ENCODE data around the gene HCST.
"Not testable (repeated sequence)": the region's sequence is repeated elsewhere in the genome, so short reads cannot be mapped to it uniquely, and the experiment has no call there.

HCST gene

DNA sequence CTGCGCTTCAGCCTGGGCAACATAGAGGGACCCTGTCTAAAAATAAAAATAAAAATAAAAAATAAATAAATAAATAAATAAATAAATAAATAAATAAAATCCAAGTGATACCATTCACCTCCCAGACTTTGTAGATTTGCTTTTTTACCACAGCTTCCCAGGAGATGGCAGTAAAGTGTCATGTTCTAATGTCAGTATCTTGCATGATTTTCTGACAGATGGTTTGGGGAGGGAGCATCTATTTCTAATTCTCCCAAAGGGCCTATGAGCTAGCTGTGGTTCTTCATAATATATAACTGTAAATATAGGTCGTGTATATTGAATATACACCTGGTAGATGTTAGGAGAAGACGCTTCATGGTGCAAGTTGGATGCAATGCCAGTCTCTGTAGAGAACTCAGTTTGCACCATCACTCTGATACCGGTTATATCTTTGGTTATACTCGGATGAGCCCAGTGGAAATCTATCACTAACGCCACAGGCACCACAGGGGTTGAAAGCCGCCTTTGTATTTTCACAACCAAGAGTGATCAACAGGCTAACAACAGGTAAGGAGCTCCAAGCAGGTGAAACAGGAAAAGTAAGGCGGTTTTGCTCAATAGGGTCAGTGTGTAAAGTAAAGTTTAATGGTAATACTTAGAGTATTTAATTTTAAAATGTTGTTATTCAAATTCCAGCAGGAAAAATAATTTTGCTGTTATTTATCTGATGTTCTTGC lies 20.1 kb upstream of the HCST start:
- peak; percentile 93 for DNase-seq

DNA sequence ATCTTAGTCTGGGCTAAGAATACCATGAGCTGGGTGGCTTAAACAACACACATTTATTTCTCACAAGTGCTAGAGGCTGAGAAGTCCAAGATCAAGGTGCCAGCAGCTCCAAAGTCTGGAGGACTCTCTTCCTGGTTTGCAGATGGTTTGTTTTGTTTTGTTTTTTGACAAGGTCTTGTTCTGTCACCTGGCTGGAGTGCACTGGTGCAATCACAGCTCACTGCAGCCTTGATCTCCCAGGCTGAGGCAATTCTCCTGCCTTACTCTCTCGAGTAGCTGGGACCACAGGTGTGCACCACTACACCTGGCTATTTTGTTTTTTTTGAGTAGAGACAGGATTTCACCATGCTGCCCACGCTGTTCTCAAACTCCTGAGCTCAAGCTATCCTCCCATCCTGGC lies 18.4 kb upstream of the HCST start:
- no peak for DNase-seq

DNA sequence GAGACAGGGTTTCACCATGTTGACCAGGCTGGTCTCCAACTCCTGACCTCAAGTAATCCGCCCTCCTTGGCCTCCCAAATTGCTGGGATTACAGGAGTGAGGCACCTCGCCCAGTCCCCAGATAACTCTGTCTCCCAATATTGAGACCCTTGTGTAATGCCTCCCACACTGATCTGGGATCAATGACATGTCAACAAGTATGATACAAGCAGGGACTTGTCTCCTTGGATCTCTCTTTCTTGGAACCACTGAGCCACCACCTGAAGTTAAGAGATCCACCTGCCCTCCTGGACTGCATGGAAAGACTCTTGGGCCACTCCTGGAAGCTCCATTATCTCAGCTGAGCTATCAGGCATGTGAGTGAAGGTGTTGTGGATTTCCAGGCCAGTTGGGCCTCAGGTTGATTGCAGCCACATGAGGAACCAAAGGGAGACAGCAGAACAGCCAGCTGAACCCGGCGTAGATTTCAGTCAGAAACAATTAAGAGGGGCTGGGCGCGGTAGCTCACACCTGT lies 17.0 kb upstream of the HCST start:
- DNase-seq: no peak

DNA sequence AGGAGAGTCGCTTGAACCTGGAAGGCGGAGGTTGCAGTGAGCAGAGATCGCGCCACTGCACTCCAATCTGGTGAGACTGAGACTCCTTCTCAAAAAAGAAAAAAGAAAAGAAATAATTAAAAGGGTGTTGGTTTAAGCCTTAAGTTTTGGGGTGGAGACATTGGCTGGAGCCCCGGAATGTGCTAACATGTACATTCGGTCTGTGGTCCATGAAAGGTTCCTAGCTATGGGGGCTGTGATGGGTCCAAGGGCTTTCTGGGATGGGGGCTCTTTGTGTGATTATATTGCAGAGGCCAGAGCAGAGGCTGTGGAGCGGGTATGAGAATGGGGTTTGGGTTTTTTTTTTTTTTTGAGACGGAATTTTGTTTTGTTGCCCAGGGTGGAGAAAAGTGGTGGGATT lies 16.4 kb upstream of the HCST start:
- no peak for DNase-seq

DNA sequence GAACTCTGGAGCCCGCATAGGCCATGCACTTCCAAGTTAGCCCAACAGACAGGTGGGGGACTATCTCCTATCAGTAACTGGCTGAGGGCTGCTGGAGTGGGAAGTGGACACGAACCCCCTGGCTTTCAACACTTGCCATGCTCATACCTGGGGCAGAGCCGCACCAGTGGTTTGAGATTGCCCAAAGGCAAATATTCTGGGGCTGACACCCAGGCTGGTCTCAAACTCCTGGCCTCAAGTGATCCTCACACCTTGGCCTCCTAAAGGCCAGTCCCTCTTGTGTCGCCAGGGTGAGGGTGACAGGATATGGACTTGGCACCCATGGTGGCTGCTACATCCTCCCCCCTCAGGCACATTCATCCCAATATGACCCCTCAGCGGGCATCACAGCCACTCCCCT lies 15.1 kb upstream of the HCST start:
- no peak for DNase-seq

DNA sequence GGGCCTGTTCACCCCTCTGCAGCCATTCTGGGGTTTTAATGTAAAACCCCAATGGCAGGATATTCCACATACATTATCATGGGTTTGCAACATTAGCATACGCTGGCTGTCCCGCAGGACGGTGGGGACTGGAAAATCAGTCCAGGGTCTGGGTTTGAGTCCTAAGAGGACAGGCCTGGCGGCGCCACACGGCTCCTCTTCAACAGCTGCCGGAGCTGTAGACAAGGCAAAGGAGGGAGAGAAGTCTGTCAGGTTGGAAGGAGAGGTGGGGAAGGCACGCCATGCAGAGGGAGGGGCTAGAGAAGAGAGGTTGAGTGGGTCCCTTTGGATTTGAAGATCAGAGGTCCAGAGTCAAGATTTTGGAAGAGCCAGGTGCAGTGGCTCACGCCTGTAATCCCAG lies 13.9 kb upstream of the HCST start:
- DNase-seq: no peak

DNA sequence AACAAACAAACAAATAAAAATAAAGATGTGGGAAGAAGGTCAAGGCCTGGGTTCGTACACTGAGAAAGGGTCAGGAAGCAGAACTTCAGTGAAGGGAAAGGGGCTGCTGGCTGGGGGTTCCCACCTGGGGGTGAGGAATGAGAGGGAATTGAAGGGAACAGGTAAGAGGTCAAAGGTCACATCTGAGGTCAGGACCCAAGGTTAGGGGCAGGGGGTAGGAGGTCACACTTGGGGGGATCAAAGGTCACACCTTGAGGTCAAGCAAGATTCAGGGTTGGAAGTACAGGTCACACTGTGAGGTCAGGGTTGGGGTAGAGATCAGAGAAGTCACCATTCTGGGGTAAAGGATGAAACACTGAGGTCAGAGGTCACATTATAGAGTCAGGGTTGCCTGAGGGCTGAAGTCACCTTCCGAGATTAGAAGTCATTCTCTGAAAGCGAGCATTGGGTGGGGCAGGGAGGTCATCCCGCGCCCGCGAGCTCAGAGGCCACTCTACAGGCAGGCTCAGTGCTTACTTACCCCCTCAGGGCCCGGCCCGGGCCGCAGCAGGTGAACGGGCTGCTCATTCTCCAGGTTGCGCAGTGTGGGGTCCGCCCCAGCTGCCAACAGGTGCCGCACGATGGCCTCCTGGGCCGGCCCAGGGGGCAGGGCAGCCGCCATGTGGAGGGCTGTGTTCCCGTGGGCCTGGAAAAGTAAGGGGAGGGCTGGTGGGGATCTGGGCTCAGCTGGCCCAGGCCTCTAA lies 12.8 kb upstream of the HCST start:
- DNase-seq: no peak

DNA sequence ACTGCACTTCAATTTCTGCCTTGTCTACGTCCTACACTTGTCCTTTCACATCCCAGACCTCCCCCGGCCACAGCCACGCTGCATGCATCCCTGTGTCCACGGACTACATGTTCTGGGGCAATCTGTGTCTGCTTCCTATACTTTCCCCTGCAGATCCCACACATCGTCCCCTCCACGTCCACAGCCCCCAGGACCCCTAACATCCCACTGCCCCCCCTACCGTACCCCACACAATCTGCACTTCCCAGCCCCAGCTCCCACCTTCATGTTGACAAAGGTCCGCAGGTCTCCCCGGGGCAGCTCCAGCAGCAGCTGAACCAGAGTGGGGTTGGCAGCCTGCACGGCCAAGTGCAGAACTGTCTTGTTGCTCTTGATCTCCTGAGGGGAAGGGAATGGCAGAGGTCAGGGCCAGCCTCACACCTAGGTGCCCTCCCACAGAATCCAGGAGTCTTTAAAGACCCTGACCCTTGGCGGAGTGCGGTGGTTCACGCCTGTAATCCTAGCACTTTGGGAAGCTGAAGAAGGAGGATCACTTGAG lies 12.1 kb upstream of the HCST start:
- no peak for DNase-seq

DNA sequence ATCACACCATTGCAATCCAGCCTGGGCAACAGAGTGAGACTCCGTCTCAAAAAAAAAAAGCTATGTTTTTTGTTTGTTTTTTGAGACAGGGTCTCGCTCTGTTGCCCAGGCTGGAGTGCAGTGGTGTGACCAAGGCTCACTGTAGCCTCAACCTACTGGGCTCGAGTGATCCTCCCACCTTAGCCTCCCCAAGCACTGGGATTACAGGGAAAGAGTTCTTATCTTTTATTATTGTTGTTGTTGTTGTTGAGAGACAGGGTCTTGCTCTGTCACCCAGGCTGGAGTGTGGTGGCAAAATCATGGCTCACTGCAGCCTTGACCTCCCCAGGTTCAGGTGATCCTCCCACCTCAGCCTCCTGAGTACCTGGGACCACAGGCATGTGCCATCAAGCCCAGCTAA lies 10.5 kb upstream of the HCST start:
- DNase-seq: not testable (repeated sequence)

DNA sequence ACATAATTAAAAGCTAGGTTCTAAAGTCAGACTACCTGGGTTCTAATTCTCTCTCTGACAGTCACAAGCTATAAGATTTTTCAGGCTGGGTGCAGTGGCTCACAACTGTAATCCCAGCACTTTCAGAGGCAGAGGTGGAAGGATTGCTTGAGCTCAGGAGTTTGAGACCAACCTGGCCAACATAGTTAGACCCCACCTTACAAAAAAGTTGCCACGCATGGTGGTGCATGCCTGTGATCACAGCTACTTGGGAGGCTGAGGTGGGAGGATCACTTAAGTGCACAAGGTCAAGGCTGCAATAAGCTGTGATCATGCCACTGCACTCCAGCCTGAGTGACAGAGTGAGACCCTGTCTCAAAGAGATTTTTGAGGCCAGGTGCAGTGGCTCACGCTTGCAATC lies 8.0 kb upstream of the HCST start:
- DNase-seq: no peak

DNA sequence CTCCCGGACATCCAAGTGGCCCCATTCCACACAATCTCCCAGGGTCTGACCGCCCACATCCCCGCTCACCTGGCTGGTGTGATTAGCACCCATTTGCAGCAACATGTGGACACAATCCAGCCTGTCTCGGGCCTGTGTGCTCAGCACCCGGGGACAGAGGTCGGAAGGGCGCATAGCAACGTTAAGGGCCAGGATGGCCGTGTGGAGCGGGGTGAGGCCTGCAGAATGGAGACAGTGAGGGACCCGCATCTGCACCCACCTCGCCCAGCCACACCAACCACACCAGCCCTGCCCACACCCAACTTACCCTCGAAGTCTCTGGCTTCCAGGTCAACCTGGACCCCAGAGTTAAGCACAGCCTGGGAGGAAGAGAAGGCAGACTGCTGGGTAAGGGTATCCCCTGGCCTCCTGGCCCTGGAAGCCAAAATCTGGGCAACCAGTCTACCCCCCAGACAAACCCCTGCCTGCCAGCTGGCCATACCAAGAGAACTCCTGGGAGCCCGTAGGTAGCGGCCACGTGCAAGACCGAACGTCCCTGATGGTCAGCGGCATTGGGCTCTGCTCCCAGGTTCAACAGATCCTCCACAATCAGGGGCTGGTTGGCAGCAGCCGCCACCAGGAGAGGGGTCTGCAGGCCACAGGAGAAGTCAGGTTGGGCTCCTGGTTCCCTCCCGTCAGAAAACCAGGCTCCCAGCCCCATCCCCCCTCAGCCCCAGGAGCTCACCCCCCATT lies 6.3 kb upstream of the HCST start:
- DNase-seq: no peak

DNA sequence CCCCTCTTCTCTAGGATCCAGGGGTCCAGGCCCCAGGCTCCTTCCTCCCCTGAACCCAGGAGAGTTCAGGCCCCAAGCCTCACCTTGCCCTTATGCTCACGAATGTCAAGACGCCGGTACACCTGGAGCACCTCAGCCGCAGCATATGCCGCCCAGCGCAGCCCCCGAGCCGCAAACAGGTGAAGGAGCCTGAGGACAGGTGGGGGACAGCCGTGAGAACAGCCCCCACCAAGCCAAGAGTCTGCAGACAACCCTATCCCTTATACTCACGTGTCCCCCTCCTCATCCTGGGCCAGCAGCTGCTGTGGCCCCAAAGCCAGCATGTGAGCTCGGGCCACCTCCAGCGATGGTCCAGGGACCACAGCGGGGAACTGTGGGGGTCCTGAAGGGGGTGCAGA lies 5.7 kb upstream of the HCST start:
- DNase-seq: no peak

DNA sequence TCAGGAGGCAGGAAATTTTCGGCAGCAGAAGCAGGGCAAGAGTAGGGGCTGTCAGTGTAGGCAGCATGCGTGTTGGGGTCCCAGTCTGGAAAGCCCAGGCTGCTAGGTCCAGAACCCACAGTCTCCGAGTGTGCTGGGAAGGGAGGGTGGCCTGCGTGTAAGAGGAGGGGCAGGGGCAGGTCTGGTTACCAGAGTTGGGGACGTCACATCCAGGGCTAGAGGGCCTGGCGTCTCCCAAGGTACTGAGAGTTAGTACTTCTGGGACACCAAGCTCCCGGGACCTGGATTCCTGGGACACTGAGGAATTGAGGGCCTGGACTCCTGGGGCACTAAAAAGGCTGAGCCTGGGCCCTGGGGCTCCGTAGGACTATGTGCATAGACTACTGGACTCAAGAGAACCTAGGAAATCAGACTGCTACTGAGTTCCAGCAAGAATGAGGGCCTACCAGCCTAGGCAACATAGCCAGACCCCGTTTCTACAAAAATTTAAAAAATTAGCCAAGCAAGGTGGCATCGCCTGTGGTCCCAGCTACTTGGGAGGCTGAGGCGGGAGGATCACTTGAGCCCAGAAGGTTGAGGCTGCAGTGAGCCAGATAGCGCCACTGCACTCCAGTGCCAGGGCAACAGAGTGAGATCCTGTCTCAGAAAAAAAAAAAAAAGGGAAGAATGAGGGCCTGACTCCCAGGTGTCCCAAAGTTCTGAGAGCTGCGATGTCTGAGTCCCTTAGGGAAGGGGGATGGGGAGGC lies 4.5 kb upstream of the HCST start:
- DNase-seq: no peak

DNA sequence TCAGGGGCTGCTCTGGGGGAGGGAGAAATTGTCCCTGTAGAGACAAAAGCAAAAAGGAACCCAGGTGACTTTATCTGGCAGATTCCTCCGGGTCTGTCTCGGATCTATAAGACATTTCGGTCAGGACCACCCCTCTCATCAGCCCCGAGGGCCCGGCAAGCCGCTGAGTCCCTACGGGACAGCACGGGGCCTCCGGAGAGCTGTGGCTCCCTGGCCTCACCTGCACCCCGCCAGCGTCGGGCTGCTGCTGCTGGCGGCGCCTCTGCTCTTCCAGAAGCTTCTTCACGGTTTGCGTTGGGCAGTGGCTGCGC lies 3.9 kb upstream of the HCST start:
- no peak for DNase-seq

DNA sequence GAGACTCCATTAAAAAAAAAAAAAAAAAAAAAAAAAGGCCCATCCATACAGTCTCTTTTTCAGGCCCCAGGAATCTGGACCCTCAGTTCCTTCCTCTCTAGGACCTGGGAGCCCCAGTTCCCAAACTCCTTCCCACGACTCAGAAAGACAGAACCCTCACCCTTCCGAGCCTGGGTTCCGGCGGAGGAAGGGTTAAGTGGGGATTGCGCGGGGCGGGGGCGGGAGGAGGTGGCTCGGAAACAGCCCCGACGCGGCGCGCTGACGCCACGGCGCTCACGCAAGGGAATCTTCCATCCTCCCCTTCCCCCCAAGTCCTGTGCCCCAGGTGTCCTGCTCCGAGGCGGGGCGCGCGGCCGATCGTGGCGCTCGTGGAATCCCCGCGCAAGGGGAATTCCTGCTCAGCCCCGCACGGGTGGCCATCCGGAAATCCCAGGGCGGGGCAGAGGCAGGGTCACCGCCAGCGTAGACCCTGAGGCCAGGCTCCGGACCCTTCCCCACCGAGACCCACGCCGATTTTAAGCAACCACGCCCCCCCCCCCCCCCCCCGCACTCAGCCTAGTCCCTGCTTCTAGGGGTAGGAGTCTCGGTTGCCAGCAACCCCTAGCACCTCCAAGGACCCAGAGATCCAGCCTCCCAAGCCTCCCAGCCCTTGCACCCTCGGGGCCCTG lies 2.6 kb upstream of the HCST start:
- DNase-seq: peak; percentile 34

DNA sequence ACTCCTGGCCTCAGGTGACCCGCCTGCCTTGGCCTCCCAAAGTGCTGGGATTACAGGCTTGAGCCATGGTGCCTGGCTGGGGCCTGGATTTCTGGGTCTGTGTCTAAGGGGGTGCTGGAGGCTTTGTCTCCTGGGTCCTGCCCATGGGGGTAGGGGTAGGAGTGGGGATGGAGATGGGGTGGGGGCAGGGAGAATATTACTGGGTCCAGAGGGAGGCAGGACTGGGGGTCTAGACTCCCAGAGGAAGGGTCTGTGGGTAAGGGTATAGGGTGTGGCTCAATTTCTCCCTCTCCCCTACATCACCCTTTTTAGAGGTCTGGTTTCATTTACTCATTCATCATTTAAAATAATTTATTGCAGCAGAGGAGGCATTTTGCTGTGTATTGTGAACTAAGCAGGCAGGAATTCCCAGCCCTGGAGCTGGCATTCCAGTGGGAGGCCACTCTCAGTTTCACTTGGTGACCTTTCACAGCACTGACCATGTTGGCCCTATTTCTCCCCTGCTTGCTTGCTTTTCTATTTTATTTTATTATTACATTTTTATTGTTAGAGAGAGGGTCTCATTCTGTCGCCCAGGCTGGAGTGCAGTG lies 1.2 kb upstream of the HCST start:
- no peak for DNase-seq

DNA sequence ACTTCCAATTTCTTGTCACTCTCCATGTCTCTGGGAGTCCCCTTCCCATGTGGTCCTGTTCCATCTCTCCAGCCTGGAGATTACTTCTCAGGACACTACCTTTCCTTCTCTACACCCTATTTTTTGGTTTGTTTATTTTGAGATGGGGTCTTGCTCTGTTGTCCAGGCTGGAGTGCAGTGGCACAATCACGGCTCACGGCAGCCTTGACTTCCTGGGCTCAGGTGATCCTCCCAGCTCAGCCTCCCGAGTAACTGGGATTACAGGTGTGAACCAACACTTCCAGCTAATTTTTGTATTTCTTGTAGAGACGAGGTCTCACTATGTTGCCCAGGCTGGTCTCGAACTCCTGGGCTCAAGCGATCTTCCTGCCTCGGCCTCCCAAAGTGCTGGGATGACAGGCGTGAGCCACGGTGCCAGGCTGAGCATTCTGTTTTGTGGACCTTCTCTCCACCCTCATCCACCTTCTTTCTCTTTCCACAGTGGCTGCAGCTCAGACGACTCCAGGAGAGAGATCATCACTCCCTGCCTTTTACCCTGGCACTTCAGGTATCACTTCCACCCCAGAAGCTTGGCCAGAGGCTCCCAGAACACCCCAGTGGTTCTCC lies 644 bp downstream of the HCST start:
- DNase-seq: no peak

DNA sequence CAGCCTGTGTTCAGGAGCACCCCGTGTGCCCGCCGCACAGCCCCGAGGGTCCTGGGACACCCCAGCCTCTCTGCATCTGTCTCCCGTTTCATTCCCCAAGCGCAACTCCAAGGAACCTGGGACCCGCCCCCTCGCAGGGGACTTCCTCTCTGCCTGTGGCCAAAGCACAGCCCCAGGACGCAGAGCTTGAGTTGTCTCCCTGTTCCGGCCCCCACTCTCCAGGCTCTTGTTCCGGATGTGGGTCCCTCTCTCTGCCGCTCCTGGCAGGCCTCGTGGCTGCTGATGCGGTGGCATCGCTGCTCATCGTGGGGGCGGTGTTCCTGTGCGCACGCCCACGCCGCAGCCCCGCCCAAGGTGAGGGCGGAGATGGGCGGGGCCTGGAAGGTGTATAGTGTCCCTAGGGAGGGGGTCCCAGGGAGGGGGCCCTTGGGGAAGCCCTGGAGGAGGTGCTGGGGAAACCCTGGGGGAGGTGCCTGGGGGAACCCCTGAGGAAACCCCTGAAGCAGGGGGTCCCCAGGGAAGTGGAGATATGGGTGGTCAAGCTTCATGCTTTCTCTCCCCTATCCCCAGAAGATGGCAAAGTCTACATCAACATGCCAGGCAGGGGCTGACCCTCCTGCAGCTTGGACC lies 1.3 kb downstream of the HCST start:
- no peak for DNase-seq

DNA sequence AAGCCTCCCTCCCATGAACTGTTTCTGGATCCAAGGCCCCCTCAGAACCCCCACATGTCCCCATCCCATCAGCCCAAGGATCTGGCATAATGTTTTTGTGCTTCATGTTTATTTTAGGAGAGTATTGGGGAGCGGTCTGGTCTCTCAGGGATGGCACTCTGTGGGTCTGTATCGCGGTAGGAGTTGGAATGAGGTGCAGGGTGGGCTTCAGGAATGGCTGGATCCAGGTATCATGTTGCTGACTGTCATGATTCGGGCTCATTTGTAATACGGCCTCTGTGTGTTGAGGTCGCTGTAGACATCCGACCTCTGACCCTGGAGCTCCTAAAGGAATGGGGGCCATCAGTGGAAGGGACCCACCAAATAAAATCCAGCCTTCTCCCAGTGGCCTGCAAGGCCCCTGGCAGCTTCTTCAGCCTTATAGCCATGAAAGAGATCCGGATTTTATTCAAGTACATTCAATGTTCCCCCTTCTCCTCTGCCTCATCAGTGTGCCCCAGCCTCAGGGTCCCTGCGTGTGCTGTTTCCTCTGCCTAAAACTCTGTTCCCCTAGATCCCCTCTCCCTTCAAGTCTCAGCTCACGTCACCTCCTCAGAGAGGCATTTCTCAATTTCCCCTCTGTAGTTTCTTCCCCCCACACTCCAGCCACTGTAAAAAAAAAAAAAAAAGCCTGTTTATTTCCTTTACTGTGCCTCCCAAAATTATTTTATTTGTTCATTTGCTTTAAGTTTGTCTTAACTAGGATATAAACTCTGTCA lies 2.2 kb downstream of the HCST start:
- DNase-seq: no peak

DNA sequence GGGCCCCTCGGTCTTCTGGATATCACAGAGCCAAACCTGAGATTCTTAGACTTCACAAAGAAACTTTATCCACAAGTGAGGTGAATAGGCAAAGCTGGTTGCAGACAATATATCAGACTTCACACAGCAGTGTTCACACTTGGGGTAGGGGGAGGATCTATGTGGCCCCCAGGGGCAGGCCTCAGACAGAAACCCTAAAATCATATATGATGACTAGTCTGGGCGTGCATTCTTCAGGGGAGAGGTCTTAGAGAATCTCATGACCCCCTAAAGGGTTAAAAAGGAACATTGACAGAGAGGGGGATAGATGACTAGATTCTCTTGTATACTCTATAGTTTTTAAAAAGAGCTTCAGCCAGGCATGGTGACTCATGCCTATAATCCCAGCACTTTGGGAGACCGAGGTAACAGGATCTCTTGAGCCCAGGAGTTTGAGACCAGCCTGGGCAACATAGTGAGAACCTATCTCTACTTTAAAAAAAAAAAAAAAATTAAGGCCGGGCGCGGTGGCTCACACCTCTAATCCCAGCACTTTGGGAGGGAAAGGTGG lies 2.9 kb downstream of the HCST start:
- no peak for DNase-seq
